ENCODE results near the gene FBXL4. TPM values are rescaled to one million over a fixed set of nuclear protein-coding genes. Genes with fewer than 3 reads are reported as not detected.
A peak's percentile ranks its signal among the peaks of the same experiment; 100 is the strongest.

FBXL4 gene
- total and polyA plus RNA-seq, 2 of the 8 experiments (the other 6 are each of a cell fraction or from before 2014, with no cell fraction given), result 6.9 to 13.8 TPM

DNA sequence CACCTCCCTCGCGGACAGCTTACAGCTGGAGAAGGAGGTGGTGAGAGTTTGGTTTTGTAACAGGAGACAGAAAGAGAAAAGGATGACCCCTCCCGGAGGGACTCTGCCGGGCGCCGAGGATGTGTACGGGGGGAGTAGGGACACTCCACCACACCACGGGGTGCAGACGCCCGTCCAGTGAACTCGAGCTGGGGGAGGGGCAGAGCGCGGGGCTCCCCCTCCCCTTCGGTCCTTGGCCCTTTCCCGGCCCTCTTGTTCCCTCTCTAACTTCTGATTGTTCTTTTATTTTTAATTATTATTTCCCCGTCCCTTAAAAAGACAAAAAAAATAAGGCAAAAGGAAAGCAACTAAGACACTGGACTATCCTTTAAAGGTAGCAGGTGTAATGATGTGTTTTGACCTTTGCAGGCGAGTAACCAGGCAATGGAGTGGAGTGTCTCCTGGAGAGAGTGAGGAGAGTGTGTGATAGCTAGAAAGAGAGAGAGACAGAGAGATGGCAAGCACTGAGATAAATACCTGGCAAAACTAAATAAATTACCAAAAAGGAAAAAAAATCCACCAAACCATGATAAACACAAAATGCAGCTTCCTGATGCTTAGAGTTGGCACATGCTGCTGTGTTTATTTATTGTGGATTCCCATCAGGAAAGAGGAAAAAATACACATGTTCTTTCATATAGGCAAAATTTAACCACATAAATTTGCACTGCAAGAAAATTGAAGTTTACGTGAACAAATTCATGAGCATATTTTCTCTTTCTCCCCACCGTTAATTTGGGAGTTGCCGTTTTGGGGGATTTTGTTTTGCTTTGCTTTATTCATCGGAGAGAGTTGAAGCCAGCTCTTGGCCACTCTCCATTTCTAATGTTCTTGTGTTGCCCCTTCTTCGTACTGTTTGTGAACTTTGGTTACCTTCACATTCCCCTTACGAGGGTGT, 111.5 kb downstream of the FBXL4 start:
- Histone ChIP-seq H3K36me3 (ENCODE audit: control insufficient read depth in 2 of 4, insufficient read depth in 4 of 4, low read length in 3 of 4) (no peaks in the 10 kb centered on the region; a peak in 1 of 8 replicates), H3K27me3 (replicated peaks in 1 of 4; ENCODE audit: control insufficient read depth in 3 of 4, extremely low read depth in 1 of 4, insufficient read depth in 3 of 4, low read length in 3 of 4) (peaks cover 62 to 91% (median 77%) of the 10 kb centered on the region in 4 experiments)
- TF ChIP-seq SAP30 (IDR thresholded peaks at IDR 0.05; ENCODE audit: insufficient read depth, insufficient replicate concordance, low read length), result no peak
- TF ChIP-seq NANOG (IDR thresholded peaks at IDR 0.05; ENCODE audit: insufficient read depth, low read depth, low read length, poor library complexity, severe bottlenecking), result no peak
- TF ChIP-seq CTBP2 (IDR thresholded peaks at IDR 0.05; ENCODE audit: borderline replicate concordance, insufficient read depth, insufficient read length, low read length), result peak; percentile 97
- no peak for TF ChIP-seq JUN (IDR thresholded peaks at IDR 0.05; ENCODE audit: low read depth, low read length)
- TF ChIP-seq EP300 (IDR thresholded peaks at IDR 0.05; ENCODE audit: borderline replicate concordance in 1 of 2, low read depth in 2 of 2, low read length in 2 of 2), result peak in 1 of 2 experiments; percentile 41; a peak in 2 of 3 replicates
- TF ChIP-seq POU5F1 (IDR thresholded peaks at IDR 0.05; ENCODE audit: low read depth, low read length), result no peak
- TF ChIP-seq SIX5 (IDR thresholded peaks at IDR 0.05; ENCODE audit: low read depth, low read length), result no peak
- no peak for TF ChIP-seq RBBP5 (IDR thresholded peaks at IDR 0.05; ENCODE audit: borderline replicate concordance, low read depth, low read length)
- no peak for TF ChIP-seq CREB1 (IDR thresholded peaks at IDR 0.05)
- peak; percentile 35 for TF ChIP-seq KDM4A (IDR thresholded peaks at IDR 0.05; ENCODE audit: low read depth, low read length, severe bottlenecking)

More for the DNA sequence above, 111.5 kb downstream of the FBXL4 start:
- H3K4me3 ChIP-seq (ENCODE audit: extremely low read depth in 1 of 4, insufficient read depth in 2 of 4, low read depth in 3 of 4, low read length in 4 of 4), result peak overlapping the region; percentile 33 to 62 (median 54); a peak in 7 of 8 replicates
- no peak overlapping the region for H4K8ac ChIP-seq (ENCODE audit: extremely low read depth, insufficient read depth, low read length)
- no peak overlapping the region for H3K56ac ChIP-seq (replicated peaks; ENCODE audit: insufficient read length, low read depth, low read length)
- H4K91ac ChIP-seq (replicated peaks; ENCODE audit: insufficient read length, low read length), result no peak overlapping the region
- FAIRE-seq (no peak), DNase-seq (ENCODE audit: low read depth in 1 of 2, low spot score in 2 of 2) (peak in 1 of 2 experiments; percentile 82)
- no peak overlapping the region for H2BK5ac ChIP-seq (ENCODE audit: low read depth, low read length)
- no peak overlapping the region for H3K9ac ChIP-seq (replicated peaks in 1 of 4; ENCODE audit: extremely low read depth in 1 of 4, low read depth in 3 of 4, low read length in 3 of 4)
- H3K23me2 ChIP-seq (ENCODE audit: low read depth, low read length), result peaks cover 23% of the 10 kb centered on the region
- 1% methylated on average over 19 of the region's 23 CpGs; no CpG with 5 or more reads in 1 of the 2 experiments for WGBS, 2 experiments (ENCODE audit: extremely low coverage in 1 of 2, insufficient coverage in 1 of 2, insufficient read length in 1 of 2, insufficient replicate concordance in 2 of 2, low coverage in 1 of 2, low lambda C conversion rate in 2 of 2, missing lambda C conversion rate in 1 of 2)
- H3K4ac ChIP-seq (replicated peaks; ENCODE audit: insufficient read length, low read depth, low read length), result no peak overlapping the region
- H2BK12ac ChIP-seq (ENCODE audit: low read depth, low read length), result no peak overlapping the region
- H2BK15ac ChIP-seq (ENCODE audit: low read length), result no peak overlapping the region
- H2BK20ac ChIP-seq (ENCODE audit: low read length), result no peak overlapping the region
- peak overlapping the region; percentile 94 to 95 for H3K4me2 ChIP-seq (ENCODE audit: insufficient read depth in 1 of 2, low read depth in 2 of 2, low read length in 2 of 2)
- H3K23ac ChIP-seq (ENCODE audit: insufficient read length), result no peak overlapping the region
- H2AFZ ChIP-seq (ENCODE audit: low read length), result peak overlapping the region; percentile 56; the same call in 1 of the 2 replicates
- no peaks in the 10 kb centered on the region for H3K9me3 ChIP-seq (ENCODE audit: insufficient read depth in 2 of 2, low read depth in 1 of 2, low read length in 1 of 2)
- H4K5ac ChIP-seq (ENCODE audit: insufficient read length, low read depth, low read length), result no peak overlapping the region
- ChIA-PET CTCF (ENCODE audit: partially characterized antibody) (interaction anchor here (0.7 to 10.0 kb wide), 8 partner anchors 8 to 471 kb away, joined by 3 to 79 read pairs (median 4); no protein-coding TSS in a partner anchor), POLR2A (ENCODE audit: partially characterized antibody) (interaction anchor here (1.0 kb wide), 1 partner anchor 11 kb away, joined by 3 read pairs; no protein-coding TSS in a partner anchor)
- no peak overlapping the region for H3K18ac ChIP-seq (ENCODE audit: extremely low read depth, low read length)
- no peaks in the 10 kb centered on the region for H3K79me2 ChIP-seq (ENCODE audit: control insufficient read depth in 1 of 2, insufficient read depth in 2 of 2, low read length in 2 of 2)
- H2BK120ac ChIP-seq (replicated peaks; ENCODE audit: low read depth, low read length), result no peak overlapping the region
- peaks cover 5 to 25% (median 20%) of the 10 kb centered on the region in 4 experiments for H3K4me1 ChIP-seq (replicated peaks in 1 of 4; ENCODE audit: control insufficient read depth in 3 of 4, insufficient read depth in 4 of 4, low read length in 3 of 4)
- H4K20me1 ChIP-seq (replicated peaks in 1 of 2; ENCODE audit: control insufficient read depth in 1 of 2, insufficient read depth in 2 of 2, low read length in 2 of 2), result peaks cover 4 to 11% of the 10 kb centered on the region in 2 experiments
- H3K14ac ChIP-seq (ENCODE audit: insufficient read length), result no peak overlapping the region
- no peak overlapping the region for H2AK5ac ChIP-seq (ENCODE audit: low read depth, low read length)
- H3K27ac ChIP-seq (ENCODE audit: low read depth, low read length), result no peak overlapping the region
- no peaks in the 10 kb centered on the region for H3K79me1 ChIP-seq (ENCODE audit: low read depth, low read length)

All from H1 (cell line).